ENCODE data around the gene STIL.

STIL gene

GRCh38 chr1:47334765-47335435, 21.0 kb upstream of the STIL start:
- peak overlapping the region; percentile 81 for H3K27ac ChIP-seq (ENCODE audit: poor library complexity, severe bottlenecking)
- no peaks in the 10 kb centered on the region for H3K9me3 ChIP-seq (ENCODE audit: severe bottlenecking)
- no peak for DNase-seq (ENCODE audit: low spot score)
- no peak for ATAC-seq (ENCODE audit: low read depth)
- peaks cover 4% of the 10 kb centered on the region for H3K4me1 ChIP-seq (ENCODE audit: insufficient read depth, poor library complexity, severe bottlenecking)
- no peaks in the 10 kb centered on the region for H3K36me3 ChIP-seq (ENCODE audit: low read depth)
- peak overlapping the region; percentile 96 for H3K4me3 ChIP-seq (ENCODE audit: severe bottlenecking)
- no peak for TF ChIP-seq CTCF (IDR thresholded peaks at IDR 0.05; ENCODE audit: poor library complexity, severe bottlenecking)
- H3K27me3 ChIP-seq (ENCODE audit: insufficient read depth, poor library complexity, severe bottlenecking) = no peaks in the 10 kb centered on the region

GRCh38 chr1:47333922-47334764, 20.2 kb upstream of the STIL start:
- peak overlapping the region; percentile 96 for H3K4me3 ChIP-seq (ENCODE audit: severe bottlenecking)
- peak overlapping the region; percentile 81 for H3K27ac ChIP-seq (ENCODE audit: poor library complexity, severe bottlenecking)
- peaks cover 4% of the 10 kb centered on the region for H3K4me1 ChIP-seq (ENCODE audit: insufficient read depth, poor library complexity, severe bottlenecking)
- H3K36me3 ChIP-seq (ENCODE audit: low read depth) = no peaks in the 10 kb centered on the region
- no peaks in the 10 kb centered on the region for H3K9me3 ChIP-seq (ENCODE audit: severe bottlenecking)
- peak; percentile 40 for TF ChIP-seq CTCF (IDR thresholded peaks at IDR 0.05; ENCODE audit: poor library complexity, severe bottlenecking)
- DNase-seq (ENCODE audit: low spot score) (peak; percentile 72), ATAC-seq (ENCODE audit: low read depth) (peak; percentile 86)
- no peaks in the 10 kb centered on the region for H3K27me3 ChIP-seq (ENCODE audit: insufficient read depth, poor library complexity, severe bottlenecking)

- Histone ChIP-seq H3K4me1 (ENCODE audit: insufficient read depth, poor library complexity, severe bottlenecking) (peaks cover 4% of the 10 kb centered on the region), H3K9me3 (ENCODE audit: severe bottlenecking) (no peaks in the 10 kb centered on the region), H3K27me3 (ENCODE audit: insufficient read depth, poor library complexity, severe bottlenecking) (no peaks in the 10 kb centered on the region), H3K4me3 (ENCODE audit: severe bottlenecking) (peak within 1 kb of the TSS; percentile 96), H3K36me3 (ENCODE audit: low read depth) (no peaks in the 10 kb centered on the region), H3K27ac (ENCODE audit: poor library complexity, severe bottlenecking) (peak within 1 kb of the TSS; percentile 81)
- DNase-seq (ENCODE audit: low spot score) (peak; percentile 76), ATAC-seq (ENCODE audit: low read depth) (peak; percentile 80)
- peak; percentile 15 for TF ChIP-seq CTCF (IDR thresholded peaks at IDR 0.05; ENCODE audit: poor library complexity, severe bottlenecking)
These were observed 19.6 kb upstream of the STIL start, which contains the start of gene CMPK1 for GRCh38 chr1:47333578-47333921. TSS of gene CMPK1 (plus strand) at chr1:47333790. CDS start at chr1:47333946, 156 bp downstream.

GRCh38 chr1:47332779-47333577, 19.0 kb upstream of the STIL start:
- Histone ChIP-seq H3K4me1 (ENCODE audit: insufficient read depth, poor library complexity, severe bottlenecking) (peaks cover 4% of the 10 kb centered on the region), H3K27ac (ENCODE audit: poor library complexity, severe bottlenecking) (peak overlapping the region; percentile 81)
- TF ChIP-seq CTCF (IDR thresholded peaks at IDR 0.05; ENCODE audit: poor library complexity, severe bottlenecking) = no peak

More at GRCh38 chr1:47332779-47333577, 19.0 kb upstream of the STIL start:
- H3K9me3 ChIP-seq (ENCODE audit: severe bottlenecking) = no peaks in the 10 kb centered on the region
- no peaks in the 10 kb centered on the region for H3K36me3 ChIP-seq (ENCODE audit: low read depth)
- ATAC-seq (ENCODE audit: low read depth) (no peak; the same call in 2 of the 3 replicates), DNase-seq (ENCODE audit: low spot score) (no peak)
- H3K27me3 ChIP-seq (ENCODE audit: insufficient read depth, poor library complexity, severe bottlenecking) = no peaks in the 10 kb centered on the region
- H3K4me3 ChIP-seq (ENCODE audit: severe bottlenecking) = peak overlapping the region; percentile 96
